DOHH2 (cell line): ENCODE measurements around the gene GNB1L.

Experiments
- H3F3A ChIP-seq: fragments of 200-600 bp; sonication (generic), shearing (Covaris generic); 2 replicates; pipeline ENCODE4 v1.6.0; 2016; ENCODE audit warnings: antibody characterized with exemption, mild to moderate bottlenecking; ENCODE audit not compliant: control insufficient read depth, insufficient read depth
- H3K27ac ChIP-seq: fragments of 200-600 bp; sonication (generic); 2 replicates; pipeline ENCODE4 v1.5.1; 2014; ENCODE audit warnings: low read depth, mild to moderate bottlenecking, low read length, moderate library complexity
- H3K27me3 ChIP-seq: fragments of 200-600 bp; sonication (generic); 2 replicates; pipeline ENCODE4 v1.6.1; 2014; ENCODE audit warnings: mild to moderate bottlenecking, low read length, mixed read lengths; ENCODE audit not compliant: control insufficient read depth
- H3K36me3 ChIP-seq: fragments of 200-600 bp; sonication (generic); 2 replicates; pipeline ENCODE4 v1.6.1; 2014; ENCODE audit warnings: mild to moderate bottlenecking, low read length, moderate library complexity, mixed read lengths; ENCODE audit not compliant: control insufficient read depth
- H3K4me1 ChIP-seq: fragments of 200-600 bp; sonication (generic); 2 replicates; pipeline ENCODE4 v1.6.1; 2014; ENCODE audit warnings: mild to moderate bottlenecking, low read length, mixed read lengths; ENCODE audit not compliant: control insufficient read depth
- H3K4me2 ChIP-seq: fragments of 200-600 bp; sonication (generic); 2 replicates; pipeline ENCODE4 v1.6.0; 2014; ENCODE audit warnings: mild to moderate bottlenecking, low read length, moderate library complexity
- H3K4me3 ChIP-seq: fragments of 200-600 bp; sonication (generic); 2 replicates; pipeline ENCODE4 v1.5.1; 2014; ENCODE audit warnings: mild to moderate bottlenecking, low read length, mixed read lengths
- H3K79me2 ChIP-seq: fragments of 200-600 bp; sonication (generic); 2 replicates; pipeline ENCODE4 v1.6.1; 2014; ENCODE audit warnings: mild to moderate bottlenecking, low read length, mixed read lengths; ENCODE audit not compliant: control insufficient read depth
- H3K9me2 ChIP-seq: fragments of 200-600 bp; sonication (generic); replicated peaks from 2 replicates; pipeline ENCODE4 v1.6.1; 2014; ENCODE audit warnings: mild to moderate bottlenecking, low read length, mixed read lengths; ENCODE audit not compliant: control insufficient read depth
- H3K9me3 ChIP-seq: fragments of 200-600 bp; sonication (generic); 2 replicates; pipeline ENCODE4 v1.6.1; 2014; ENCODE audit warnings: antibody characterized with exemption, low read length, mixed read lengths; ENCODE audit not compliant: control insufficient read depth, insufficient read depth
- H4K20me1 ChIP-seq: fragments of 200-600 bp; sonication (generic); 2 replicates; pipeline ENCODE4 v1.6.0; 2014; ENCODE audit warnings: low read depth, mild to moderate bottlenecking, antibody characterized with exemption, low read length, moderate library complexity; ENCODE audit not compliant: control insufficient read depth, insufficient read depth
- CTCF ChIP-seq: fragments of 200-600 bp; sonication (generic); IDR thresholded peaks from one replicate; pipeline ENCODE4 v1.5.1; 2014; ENCODE audit warnings: antibody characterized with exemption, mild to moderate bottlenecking, low read depth, low read length; ENCODE audit not compliant: poor library complexity, severe bottlenecking
- EZH2phosphoT487 ChIP-seq: fragments of 200-600 bp; sonication (generic); IDR thresholded peaks from 2 replicates; pipeline ENCODE4 v1.6.1; 2017; ENCODE audit warnings: borderline replicate concordance, mild to moderate bottlenecking, antibody characterized with exemption, low read length, moderate library complexity, mixed read lengths

GNB1L gene

GRCh38 chr22:19897726-19898125 lies 43.1 kb upstream of the GNB1L start:
- Histone ChIP-seq H3K27ac (no peak overlapping the region), H3K4me2 (no peak overlapping the region), H3K36me3 (no peaks in the 10 kb centered on the region), H4K20me1 (no peaks in the 10 kb centered on the region), H3K9me2 (no peaks in the 10 kb centered on the region), H3K4me1 (peaks cover 46% of the 10 kb centered on the region), H3K9me3 (no peaks in the 10 kb centered on the region), H3K4me3 (no peak overlapping the region), H3K79me2 (no peaks in the 10 kb centered on the region), H3K27me3 (no peaks in the 10 kb centered on the region), H3F3A (0 out of 2 replicates have a peak, but pooled peaks cover 2% of the 10 kb centered on the region)
- TF ChIP-seq CTCF (no peak), EZH2phosphoT487 (no peak)

GRCh38 chr22:19896665-19897355 lies 42.1 kb upstream of the GNB1L start:
- H3K4me1 ChIP-seq = peaks cover 55% of the 10 kb centered on the region
- H3K4me2 ChIP-seq = peak overlapping the region; percentile 38
- no peak overlapping the region for H3K4me3 ChIP-seq
- no peaks in the 10 kb centered on the region for H3K9me3 ChIP-seq
- no peaks in the 10 kb centered on the region for H3K36me3 ChIP-seq
- H3F3A ChIP-seq = peaks cover 8% of the 10 kb centered on the region
- no peak overlapping the region for H3K27ac ChIP-seq
- no peaks in the 10 kb centered on the region for H3K79me2 ChIP-seq
- H4K20me1 ChIP-seq = no peaks in the 10 kb centered on the region
- no peaks in the 10 kb centered on the region for H3K9me2 ChIP-seq
- no peaks in the 10 kb centered on the region for H3K27me3 ChIP-seq
- TF ChIP-seq EZH2phosphoT487 (no peak), CTCF (peak; percentile 49)

GRCh38 chr22:19895160-19895849 lies 40.6 kb upstream of the GNB1L start:
- Histone ChIP-seq H3K4me2 (no peak overlapping the region), H3K36me3 (peaks cover 7% of the 10 kb centered on the region), H3F3A (peaks cover 12% of the 10 kb centered on the region), H3K79me2 (no peaks in the 10 kb centered on the region), H3K27ac (no peak overlapping the region), H3K9me3 (no peaks in the 10 kb centered on the region), H3K4me1 (peaks cover 62% of the 10 kb centered on the region), H3K9me2 (no peaks in the 10 kb centered on the region), H3K4me3 (no peak overlapping the region), H3K27me3 (no peaks in the 10 kb centered on the region), H4K20me1 (no peaks in the 10 kb centered on the region)
- TF ChIP-seq EZH2phosphoT487 = no peak
- TF ChIP-seq CTCF = no peak
